GM12878 (cell line): ENCODE measurements around the gene MLEC. TPM values are rescaled to one million over a fixed set of nuclear protein-coding genes. Genes with fewer than 3 reads are reported as not detected.
A peak's percentile ranks its signal among the peaks of the same experiment; 100 is the strongest.

Source experiments
- BCLAF1 ChIP-seq: fragments of 450-650 bp; IDR thresholded peaks from 2 replicates; pipeline ENCODE4 v1.6.1; 2017; ENCODE audit warnings: antibody characterized with exemption, mild to moderate bottlenecking, moderate library complexity
- CHD1 ChIP-seq: IDR thresholded peaks from 2 replicates; pipeline ENCODE4 v1.6.1; 2012; ENCODE audit warnings: low read depth, low read length, improper control_type of control experiment
- FOS ChIP-seq: IDR thresholded peaks from 3 replicates; pipeline ENCODE4 v1.6.1; 2011; ENCODE audit warnings: borderline replicate concordance; ENCODE audit not compliant: insufficient read length; ENCODE audit errors: extremely low read depth
- IKZF1 ChIP-seq: fragments of 450-650 bp; conservative IDR thresholded peaks from 2 replicates; pipeline ENCODE4 v1.6.1; 2017; ENCODE audit warnings: antibody characterized with exemption, mild to moderate bottlenecking
- MXI1 ChIP-seq: fragments of 150-350 bp; IDR thresholded peaks from 2 replicates; pipeline ENCODE4 v1.6.1; 2011; ENCODE audit warnings: low read depth, mild to moderate bottlenecking, inconsistent platforms, low read length, improper control_type of control experiment
- NFYB ChIP-seq: IDR thresholded peaks from 2 replicates; pipeline ENCODE4 v1.6.1; 2011; ENCODE audit warnings: low read depth, mild to moderate bottlenecking, low read length, improper control_type of control experiment, moderate library complexity; ENCODE audit not compliant: insufficient read depth
- PRDM15 ChIP-seq: fragments of 450-650 bp; formaldehyde crosslinking; IDR thresholded peaks from 2 replicates; pipeline ENCODE4 v1.4.0; 2020; ENCODE audit warnings: mild to moderate bottlenecking, moderate library complexity
- RBBP5 ChIP-seq: fragments of 200-600 bp; sonication (generic); conservative IDR thresholded peaks from 2 replicates; pipeline ENCODE4 v1.6.1; 2016
- SPI1 ChIP-seq: IDR thresholded peaks from 2 replicates; pipeline ENCODE4 v1.6.1; 2011; ENCODE audit warnings: low read depth, mild to moderate bottlenecking, low read length, moderate library complexity, borderline replicate concordance; ENCODE audit not compliant: insufficient read depth
- SUZ12 ChIP-seq: fragments of 200-600 bp; sonication (generic); IDR thresholded peaks from one replicate; pipeline ENCODE4 v1.6.1; 2018; ENCODE audit warnings: antibody characterized with exemption, mild to moderate bottlenecking; ENCODE audit not compliant: unreplicated experiment
- TAF1 ChIP-seq: IDR thresholded peaks from 2 replicates; pipeline ENCODE4 v1.6.1; 2011; ENCODE audit warnings: mild to moderate bottlenecking, low read depth, low read length, borderline replicate concordance
- polyA plus RNA-seq, 11 experiments: library from polyadenylated mRNA; depleted of rRNA in 4 of 11; unstranded in 6 of 11; stranded (reverse) in 5 of 11; fragments of >200 nt; fragmentation: Nextera tagmentation in 4 of 11; fragmentation: Illumina TruSeq in 1 of 11; extraction: Ambion mirVana in 4 of 11; extraction: Trizol in 1 of 11; gene quantifications; 1 replicate in 1 of 11; 2 replicates in 10 of 11; pipeline versions ENCODE4 v1.2.1 to v1.2.3, GENCODE V29; 2011 to 2016; ENCODE audit warnings: inconsistent platforms in 2 of 11, missing spikeins in 2 of 11, low read depth in 1 of 11
- total RNA-seq, 4 experiments: library from RNA; depleted of rRNA in 3 of 4; stranded (reverse); fragments of >200 nt in 3 of 4; fragmentation: Illumina TruSeq in 1 of 4; extraction: Trizol in 1 of 4; gene quantifications; 2 replicates each; pipeline versions ENCODE4 v1.2.1 to v1.2.3, GENCODE V29; 2013 to 2021

MLEC gene
- total and polyA plus RNA-seq, 10 of the 15 experiments (the other 5 are each of a cell fraction or from before 2014, with no cell fraction given): 26.7 to 172 (median 103) TPM

GRCh38 chr12:120640861-120641833, 45.8 kb upstream of the MLEC start (continued):
- no peak for TF ChIP-seq PRDM15 (CRISPR knock-in tag)
- no peak for TF ChIP-seq MXI1
- no peak for TF ChIP-seq CHD1
- no peak for TF ChIP-seq NFYB
- TF ChIP-seq RBBP5: no peak
- TF ChIP-seq SPI1: no peak
- no peak for TF ChIP-seq BCLAF1
- TF ChIP-seq FOS: no peak
- TF ChIP-seq SUZ12: no peak
- TF ChIP-seq TAF1: no peak
- TF ChIP-seq IKZF1: 0 out of 2 replicates have a peak, but pooled peaks have one; percentile 32
